Hematopoietic multipotent progenitor cell treated with erythropoietin and hydrocortisone succinate and interleukin-3 and kit ligand, for 4 days (in vitro differentiated cells): ENCODE data around the gene SCARB1.
A peak's percentile ranks its signal among the peaks of the same experiment; 100 is the strongest.

ENCODE experiments used
- DNase-seq: peaks from one replicate; pipeline ENCODE4 v3.0.0-alpha.2; 2015

The SCARB1 gene

DNA sequence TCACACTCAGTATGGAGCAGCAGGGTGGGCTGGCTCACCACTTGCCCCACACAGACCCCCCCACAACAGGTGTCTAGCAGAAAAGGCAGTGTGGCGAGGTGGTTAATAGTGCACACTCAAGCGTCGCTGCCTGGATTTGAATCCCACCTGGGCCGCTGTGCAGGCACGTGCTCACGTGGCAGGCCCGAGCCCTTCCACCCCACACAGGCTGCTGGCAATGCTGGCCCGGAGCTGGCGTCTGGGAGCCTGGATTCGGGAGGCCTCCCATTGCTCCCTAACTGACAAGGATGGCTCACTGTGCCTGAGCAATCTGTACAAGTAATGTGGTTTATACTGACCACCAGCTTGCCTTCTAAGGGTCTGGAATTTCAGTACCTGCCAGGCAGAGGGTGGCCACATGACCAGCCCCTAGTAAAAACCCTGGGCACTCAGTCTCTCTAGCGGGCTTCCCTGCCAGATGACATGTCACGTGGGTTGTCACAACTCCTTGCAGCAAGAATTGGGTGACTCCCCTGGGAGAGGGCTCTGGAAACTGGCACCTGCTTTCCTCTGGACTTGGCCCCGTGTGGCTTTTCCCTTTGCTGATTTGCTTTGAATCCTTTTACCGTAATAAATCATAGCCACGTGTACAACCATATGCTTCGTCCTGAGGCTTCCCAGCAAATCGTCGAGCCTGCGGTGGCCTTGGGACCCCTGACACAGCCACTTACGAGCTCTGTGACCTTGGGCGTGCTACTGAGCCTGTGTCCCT, 72.8 kb downstream of the SCARB1 start:
- no peak for DNase-seq

DNA sequence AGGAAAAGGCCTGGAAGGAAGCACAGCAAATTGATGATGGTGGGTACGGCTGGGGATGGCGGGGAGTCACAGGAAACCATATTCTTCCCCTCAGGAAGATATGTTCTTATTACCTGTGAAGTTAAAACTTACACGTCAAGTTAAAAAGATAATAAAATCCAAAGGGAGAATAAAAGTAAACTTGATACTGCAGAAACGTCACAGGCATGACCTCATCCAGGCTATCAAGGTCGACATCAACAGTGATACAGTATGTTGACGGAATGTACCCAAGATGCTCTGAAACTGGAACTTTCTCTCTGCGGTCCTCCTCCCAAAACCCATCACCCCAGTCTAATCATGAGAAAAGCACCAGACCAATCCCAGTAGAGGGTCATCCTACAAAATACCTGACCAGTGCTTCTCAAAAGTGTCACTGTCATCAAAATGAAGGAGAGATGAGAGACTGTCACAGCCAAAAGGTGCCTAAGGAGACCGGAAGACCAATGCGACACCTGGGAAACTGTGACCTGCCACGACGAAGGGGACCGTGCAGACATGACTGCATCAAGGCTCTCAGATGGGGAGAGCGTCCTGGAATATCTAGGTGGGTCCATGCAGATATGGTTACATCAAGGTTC, 74.6 kb downstream of the SCARB1 start:
- no peak for DNase-seq

DNA sequence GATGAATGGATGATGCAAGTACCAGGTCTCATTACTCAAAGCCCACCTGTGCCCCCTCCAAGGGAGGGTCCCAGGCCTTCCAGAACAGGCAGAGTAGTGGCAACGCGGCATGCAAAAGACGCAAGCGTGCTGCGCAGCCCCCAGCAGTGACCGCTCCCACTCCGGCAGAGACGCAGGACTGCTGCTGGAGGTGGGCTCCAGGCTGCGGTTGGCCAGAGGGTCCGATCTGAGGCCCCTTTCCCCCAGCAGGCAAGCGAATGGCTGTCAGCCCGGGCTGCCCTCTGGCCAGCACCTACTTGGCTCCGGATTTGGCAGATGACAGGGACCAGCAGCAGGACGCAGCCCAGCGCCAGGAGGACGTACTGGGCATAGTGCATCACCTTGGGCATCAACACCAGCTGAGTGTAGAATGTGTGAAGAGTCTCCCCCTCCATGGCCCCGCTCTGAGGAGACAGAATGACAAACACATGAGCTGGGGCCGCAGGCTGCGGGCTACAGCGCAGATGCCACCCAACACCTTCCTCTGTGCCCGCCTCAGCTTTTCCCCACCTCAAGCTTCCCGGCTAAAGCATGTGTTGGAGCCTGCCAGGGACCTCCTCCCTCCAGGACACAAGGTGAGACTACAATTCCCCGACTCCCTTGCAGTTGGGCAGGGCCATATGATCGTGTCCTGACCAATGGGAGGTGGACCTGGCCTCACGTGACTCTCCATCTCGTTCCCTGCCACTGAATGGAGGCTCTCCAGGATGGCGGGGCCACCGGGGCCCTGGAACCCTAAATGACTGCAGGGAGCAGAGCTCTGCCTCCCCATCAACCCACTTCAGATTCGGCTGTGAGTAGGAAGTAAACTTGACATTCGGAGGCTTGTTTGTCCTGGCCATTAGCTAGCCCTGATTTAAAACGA, 77.4 kb downstream of the SCARB1 start:
- no peak for DNase-seq

DNA sequence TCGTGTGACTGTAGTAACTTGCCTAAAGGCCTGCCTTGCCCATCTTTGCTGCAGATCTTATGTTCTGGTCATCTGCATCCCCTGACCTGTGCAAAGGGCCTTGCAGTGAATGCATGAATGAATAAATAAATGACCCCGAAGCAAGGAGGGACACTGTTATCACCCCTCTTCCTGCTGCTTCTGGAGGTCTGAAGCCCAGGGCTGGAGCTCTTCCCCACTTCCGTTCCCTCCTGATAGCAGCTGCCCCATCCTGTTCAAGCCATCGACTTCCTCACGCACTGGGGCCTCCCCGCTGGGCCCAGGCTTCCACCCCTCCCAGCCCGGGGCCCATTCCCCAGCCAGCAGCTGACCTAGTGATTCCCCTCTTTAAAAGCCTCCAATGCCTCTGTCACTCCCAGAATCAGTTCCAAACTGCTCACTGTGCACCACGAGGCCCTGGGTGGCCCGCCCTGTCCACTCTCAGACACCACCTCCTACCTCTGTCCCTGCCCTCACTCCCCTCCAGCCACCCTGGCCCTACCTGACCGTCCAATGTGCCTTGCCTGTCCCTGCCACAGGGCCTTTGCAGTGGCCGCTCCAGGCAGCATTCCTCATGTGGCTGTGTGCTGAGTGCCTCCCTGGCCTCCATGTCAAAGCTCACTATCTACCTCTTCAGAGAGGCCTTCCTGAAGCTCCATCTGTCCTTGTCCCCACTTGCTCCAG, 78.6 kb downstream of the SCARB1 start:
- DNase-seq = peak; percentile 38

DNA sequence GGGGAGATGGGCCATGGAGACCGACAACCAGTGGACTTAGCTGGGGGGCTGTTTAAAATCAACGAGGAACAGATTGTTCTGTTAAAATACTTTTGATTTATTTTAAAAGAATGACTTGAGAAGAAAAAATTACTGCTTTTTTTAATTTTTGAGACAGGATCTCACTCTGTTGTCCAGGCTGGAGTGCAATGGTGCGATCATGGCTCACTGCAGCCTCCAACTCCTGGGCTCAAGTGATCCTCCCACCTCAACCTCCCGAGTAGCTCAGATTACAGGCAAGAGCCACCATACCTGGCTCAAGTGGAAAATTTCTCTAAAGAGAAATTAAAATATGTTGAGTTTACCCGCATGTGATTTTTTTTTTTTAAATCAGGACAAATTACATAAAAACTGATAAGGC, 80.6 kb downstream of the SCARB1 start:
- DNase-seq = no peak

DNA sequence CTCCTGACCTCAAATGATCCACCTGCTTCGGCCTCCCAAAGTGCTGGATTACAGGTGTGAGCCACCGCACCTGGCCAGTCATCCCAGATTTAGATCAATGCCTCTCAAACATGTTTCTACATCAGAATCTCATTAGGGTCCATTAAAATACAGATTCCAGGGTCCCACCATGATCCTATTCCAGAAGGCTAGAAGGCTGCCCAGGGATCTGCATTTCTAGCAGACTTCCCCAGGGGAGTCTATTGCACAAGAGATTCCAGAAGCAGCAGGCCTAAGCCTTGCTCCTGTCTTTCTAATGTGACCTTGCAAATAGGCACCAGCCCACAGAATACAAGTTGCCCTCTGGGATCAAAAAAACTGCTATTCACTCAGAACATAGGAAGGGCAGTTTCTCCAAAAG, 81.5 kb downstream of the SCARB1 start:
- DNase-seq = no peak

DNA sequence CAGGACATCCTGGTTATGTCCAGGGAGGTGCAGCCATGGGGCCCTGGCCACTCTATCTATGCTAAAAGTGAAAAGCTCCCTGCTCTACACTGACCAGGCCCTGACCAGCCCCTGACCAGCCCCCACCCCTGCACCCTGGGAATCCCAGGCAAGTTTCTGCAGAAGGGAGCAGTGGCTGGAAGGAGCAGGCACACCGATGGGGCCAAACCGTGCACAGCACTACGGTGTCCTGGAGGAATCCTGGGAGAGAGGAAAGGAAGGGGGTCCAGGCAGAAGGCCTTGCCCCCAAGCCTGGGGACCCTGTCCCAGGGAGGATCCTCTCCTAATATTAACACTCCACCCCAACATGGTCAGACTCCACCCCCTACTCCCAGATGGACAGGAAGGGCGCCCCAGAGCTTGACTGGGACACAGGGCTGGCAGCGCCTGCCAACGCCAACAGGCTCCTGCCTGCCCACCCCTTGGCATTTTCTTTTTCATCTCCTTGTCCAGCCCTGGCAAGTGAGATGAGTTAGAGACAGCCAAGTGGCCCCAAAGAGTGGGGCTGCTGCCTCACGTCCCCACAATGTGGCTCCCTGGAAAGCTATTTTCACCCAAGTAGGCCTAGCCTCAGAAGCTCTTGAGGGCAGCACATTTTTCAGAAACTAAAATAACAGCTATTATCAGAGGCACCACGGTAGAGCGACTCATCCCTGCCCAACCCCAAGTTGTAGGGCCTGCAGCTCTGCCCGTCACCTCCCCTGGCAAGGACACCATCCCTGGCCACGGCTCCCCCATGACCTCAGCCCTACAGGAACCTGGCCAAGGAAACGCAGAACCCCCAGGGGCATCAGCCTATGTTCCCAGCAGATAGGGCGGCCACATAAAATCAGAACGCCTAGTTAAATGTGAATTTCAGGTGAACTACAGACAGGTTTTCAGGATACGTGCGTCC, 82.6 kb downstream of the SCARB1 start:
- DNase-seq = no peak

DNA sequence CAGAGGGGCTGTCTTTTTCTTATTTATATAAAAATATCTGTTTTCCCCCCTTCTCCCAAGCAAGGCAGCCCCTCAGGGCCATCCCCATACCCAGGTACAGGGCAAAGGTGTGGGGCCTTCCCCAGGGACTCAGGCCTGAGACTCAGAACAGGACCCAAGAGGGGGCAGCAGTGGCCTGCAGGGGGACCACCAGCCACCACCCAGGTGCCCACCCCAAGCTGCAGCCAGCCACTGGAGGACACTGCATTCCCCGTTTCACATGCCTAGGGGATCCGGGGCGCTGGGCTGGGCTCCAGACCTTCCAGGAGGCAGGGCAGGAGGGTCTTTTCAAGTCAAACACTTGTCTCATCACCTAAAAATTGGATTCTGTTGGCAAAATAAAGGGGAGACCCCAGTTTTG, 83.3 kb downstream of the SCARB1 start:
- no peak for DNase-seq

DNA sequence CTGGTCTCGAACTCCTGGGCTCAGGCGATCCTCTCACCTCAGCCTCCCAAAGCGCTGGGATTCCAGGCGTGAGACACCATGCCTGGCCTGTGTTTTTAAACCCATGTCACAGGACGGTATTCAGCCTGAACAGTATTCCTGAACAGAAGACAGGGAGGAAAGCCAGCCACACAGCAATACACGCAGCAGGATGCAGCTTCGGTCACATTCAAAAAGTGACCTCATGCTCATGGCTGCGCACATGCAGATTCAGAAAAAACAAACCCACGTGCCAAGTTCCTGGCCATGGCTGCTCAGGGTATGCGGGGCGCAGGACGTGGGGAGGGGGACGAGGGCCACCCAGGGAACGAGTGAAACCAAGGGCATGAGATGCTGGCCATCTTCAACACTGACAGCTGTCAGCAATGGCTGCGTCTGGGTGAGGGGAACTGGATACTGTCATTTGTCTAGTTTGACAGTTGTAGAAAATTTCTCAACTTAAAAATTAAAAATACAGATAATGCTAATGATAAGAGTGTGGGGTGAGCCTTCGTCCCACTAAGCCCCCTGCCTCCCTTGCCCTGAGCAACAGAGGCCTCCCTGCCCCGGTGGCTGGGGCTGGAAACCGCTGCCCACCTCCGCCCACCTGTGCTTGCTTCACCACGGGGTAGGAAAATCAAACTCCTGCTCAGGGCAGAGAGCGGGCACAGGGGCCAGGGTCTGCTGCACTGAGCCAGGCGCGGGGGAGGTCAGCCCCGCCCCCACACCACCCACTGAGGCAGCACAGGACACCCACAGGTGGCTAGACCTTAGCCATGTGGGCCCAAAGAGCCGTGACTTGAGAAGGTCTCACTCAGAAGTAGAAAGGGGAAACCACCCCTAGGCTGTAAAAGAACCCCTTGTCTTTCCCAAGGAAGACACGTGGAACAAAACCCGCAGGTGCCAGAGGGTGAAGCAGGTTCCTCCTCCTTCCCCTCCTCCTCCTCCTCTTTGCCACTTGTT, 84.2 kb downstream of the SCARB1 start:
- DNase-seq = no peak

DNA sequence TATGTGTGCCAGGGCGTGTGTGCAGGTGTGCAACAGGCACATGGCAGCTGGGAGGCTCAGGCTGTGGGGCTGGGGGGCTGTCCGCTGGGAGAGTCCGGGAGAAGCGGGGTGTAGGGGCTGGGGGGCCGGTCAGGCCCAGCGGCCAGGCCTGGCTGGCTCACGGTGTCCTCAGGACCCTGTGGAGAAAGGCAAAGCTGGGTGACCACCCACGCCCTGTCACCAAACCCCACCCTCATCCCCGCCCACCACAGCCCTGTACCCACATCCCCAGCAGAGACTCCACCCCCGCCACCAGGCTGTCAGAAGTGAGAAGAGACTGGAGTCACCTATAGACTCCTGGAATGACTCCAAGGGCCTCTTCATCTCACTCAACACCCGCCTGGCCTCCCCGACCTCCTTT, 85.3 kb downstream of the SCARB1 start:
- DNase-seq = peak; percentile 61

DNA sequence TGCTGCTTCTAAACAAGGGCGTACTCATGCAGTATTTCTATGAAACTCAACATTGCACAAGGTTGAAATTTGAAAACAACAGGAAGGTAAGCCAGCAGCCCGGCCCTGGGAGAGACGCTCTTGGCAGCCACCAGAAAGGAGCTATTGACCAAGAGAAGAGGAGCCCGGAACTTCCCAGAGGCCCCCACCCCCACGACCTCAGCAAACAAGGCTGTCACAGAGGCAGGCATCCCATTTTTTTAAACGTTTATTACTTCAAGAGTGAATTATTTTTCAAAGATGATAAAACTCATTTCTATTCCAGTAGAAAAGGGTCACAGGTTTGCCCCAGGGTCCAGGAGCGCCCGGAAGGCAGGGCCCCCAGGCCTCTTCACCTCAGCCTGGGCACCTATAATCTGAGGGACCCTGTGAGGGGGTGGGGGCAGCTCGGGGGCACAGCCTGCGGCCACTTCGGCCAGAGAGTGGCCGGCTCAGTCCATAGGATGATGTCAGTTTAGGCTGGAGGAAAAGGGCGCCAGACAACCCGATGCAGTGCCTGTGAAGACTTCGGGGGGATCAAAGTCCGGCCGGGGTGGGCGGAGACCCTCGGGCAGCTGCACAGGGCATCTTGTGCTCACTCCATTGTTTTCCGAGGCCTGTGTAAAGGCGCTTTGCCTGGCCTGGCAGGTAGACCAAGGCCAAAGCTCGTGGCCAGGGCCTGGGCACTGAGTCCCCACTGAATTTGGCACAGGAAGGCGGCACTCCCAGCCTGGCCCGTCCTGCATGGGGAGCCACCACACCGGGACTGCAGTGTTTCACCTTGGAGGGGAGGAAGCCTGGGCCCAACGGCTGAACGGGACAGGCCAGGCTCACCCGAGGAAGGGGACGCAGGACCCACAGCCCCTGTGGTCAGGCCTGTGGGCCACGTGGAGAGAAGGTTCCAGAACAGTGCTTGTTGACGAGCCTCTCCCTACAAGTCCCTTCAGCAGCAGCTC, 86.0 kb downstream of the SCARB1 start:
- DNase-seq = no peak

DNA sequence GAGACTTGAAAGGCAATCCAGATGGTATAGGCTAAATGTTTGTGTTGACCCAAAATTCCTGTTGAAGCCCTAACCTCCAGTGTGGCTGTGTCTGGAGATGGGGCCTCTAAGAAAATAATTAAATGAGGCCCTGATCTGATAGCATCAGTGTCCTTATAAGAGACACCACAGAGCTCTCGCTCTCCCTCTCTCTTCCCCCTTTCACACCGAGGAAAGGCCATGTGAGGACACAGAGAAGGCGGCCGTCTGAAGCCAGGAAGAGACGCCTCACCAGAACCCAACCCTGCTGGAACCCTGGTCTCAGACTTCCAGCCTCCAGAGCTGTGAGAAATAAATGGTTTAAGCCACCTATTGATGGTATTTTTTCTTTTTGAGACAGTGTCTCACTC, 87.5 kb downstream of the SCARB1 start:
- DNase-seq = peak; percentile 29

DNA sequence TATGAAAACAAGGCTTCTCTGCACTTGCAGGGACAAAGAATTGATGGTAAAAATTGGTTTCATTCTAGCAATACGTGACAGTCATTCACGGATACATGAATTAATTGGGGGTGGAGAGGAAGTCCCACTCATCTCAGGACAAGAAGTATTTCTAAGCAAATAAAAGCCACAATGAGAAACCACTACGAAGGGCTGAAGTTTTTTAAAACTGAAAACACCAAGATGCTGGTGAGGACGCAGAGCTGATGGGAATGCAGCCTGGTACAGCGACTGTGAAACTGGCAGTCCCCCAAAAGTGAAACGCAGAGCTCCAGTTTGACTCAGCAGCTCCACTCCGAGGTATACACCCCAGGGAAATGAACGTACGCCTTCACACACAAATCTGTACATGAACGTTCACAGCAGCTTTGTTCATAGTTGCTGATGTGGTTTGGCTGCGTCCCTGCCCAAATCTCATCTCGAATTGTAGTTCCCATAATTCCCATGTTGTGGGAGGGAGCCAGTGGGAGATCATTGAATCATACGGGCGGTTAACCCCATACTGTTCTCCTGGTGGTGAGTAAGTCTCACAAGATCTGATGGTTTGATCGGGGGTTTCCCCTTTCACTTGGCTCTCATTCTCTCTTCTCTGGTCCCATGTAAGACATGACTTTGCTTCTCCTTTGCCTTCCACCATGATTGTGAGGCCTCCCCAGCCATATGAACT, 89.0 kb downstream of the SCARB1 start:
- peak; percentile 47 for DNase-seq

DNA sequence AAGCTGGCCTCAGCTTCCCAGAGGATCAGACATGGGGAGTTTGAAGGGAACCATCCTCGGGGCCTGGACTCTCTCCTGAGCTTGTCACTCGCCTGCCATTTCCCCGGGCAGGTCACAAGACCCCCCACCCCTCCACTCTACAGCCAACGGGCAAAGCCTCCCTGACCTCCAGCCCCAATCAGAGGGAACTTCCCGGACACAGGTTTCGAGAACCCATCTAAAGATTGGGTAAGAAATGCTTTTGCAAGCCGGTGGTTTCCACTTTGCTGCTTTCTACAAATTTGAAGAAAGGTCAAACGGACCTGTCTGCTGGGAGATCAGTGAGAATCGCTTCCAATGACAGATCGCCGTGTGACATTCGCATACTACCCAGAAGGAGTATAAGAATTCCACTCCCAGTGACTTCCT, 89.6 kb downstream of the SCARB1 start:
- peak; percentile 55 for DNase-seq

DNA sequence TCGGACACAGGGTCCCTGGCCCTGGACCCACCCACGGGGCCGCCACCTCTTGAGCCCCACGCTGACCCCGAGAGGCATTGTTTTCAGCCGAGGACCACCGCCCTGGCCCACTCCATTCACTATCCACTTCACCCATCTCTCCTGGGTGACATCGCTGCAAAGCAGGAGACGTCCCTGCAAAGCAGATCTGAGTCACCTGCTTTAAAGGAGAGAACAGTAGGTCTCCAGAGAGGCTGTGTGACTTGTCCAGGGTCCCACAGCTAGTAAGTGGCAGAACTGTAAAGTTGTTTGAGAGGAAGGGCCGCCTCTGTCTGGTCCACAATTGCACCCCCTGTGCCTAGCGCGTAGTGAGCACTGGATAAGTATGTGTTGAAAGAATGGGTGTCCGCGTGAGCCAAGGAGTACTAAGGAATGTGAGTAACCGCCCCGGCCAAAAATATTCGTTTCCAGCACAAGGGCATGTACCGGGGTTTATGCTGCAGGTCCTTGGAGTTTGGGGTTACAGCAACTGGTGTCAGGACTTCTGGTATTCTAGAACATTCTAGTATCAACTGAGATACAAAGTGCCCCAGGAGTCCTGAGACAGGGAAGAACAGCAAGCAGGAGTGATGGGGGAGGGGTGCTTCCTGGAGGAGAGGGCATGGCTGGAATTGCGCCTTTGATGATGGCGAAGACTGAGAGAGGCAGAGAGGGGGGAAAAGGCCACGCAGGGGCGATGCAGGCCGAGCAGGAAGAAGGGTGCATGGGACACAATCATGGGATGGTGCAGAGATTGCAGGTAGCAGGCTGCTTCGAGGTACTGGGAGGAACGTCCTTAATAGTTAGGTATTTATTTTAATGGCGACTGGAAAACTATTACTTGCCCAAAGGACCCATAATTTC, 91.1 kb downstream of the SCARB1 start:
- no peak for DNase-seq

DNA sequence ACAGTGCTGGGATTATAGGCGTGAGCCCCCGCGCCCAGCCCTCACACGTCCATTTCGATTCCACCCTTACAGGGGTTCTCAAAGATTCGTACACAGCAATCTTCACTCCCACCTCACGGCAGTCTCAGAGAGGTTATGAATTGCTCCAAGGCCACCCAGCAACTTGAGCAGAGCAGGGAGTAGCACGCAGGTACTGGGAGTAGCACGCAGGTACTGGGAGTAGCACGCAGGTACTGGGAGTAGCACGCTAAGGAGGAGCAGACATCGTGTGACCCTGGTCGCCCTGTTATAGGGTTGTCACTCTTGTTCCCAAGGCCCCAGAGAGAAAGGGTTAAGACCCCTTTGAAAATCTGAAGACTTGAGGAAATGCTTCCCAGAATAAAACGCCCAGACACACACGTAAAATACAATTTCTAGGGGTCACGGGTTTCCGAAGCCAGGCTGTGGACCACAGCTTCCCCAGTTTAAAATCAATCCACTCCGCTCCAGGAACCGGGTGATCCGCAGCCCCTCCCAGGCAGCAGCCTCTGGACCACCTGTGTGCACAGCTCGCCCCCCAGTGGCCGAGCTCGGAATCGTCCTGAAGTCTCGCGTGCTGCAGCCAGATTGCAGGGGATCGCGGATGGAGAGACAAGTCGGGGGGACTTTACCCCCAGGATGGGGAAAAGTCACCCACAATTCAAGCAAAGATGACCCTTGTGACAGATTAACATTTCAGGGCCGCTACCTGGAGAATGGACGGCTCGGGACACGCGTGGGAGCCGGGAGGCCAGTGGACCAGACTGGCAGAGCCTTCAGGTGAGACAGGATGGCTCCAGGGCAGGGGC, 92.0 kb downstream of the SCARB1 start:
- DNase-seq = peak; percentile 87

DNA sequence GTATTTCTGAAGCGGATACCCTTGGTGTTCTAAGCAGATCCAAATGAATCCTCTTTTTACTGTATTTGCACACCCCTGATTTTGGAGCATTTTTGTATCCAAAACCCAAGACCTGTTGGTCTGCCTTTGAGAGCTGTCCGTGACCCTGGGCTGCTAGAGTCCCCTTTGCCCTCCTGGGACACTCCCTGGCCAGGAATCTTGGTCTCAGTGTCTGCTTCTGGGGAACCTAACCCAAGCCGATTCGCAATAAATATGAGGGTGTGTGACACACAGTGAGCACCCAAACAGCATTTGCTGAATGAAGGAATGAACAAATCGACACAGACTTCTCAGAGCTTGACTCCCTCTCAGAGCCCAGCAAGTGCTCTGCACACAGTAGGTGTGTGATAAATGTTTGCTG, 92.9 kb downstream of the SCARB1 start:
- DNase-seq = no peak
